RWPE1 (cell line): ENCODE measurements around the gene SLC37A2.
"Not testable (repeated sequence)": the region's sequence is repeated elsewhere in the genome, so short reads cannot be mapped to it uniquely, and the experiment has no call there.

Source experiments
- CTCF ChIA-PET: fragments of 350-600 bp; sonication (Branson Sonifier 250); formaldehyde crosslinking; extraction: SDS; loops from one replicate; lab custom pipeline; 2021; lab: Yijun Ruan, JAX
- POLR2A ChIA-PET: fragments of 400-600 bp; formaldehyde crosslinking; extraction: SDS; loops from one replicate; lab custom pipeline; 2020; ENCODE audit warnings: antibody characterized with exemption; ENCODE audit not compliant: low non-redundant PET; lab: Yijun Ruan, JAX
- DNase-seq: peaks from one replicate; pipeline ENCODE4 v3.0.0; 2012; ENCODE audit warnings: low spot score
- H3K27ac ChIP-seq: fragments of 450-650 bp; 2 replicates; pipeline ENCODE4 v1.5.1; 2017
- CTCF ChIP-seq: fragments of 450-650 bp; conservative IDR thresholded peaks from 2 replicates; pipeline ENCODE4 v1.5.1; 2017; ENCODE audit warnings: low read depth, mild to moderate bottlenecking

Gene SLC37A2

GRCh38 chr11:125062931-125063428, at the start of gene SLC37A2:
TSS of gene SLC37A2 (plus strand) at chr11:125063305. CDS start at chr11:125063368, 63 bp downstream.
- POLR2A ChIA-PET = interaction anchor here (0.5 to 1.1 kb wide), 3 partner anchors 15 to 83 kb away, joined by 3 to 4 read pairs (median 3); no protein-coding TSS in a partner anchor
- CTCF ChIA-PET = interaction anchor here (0.6 to 1.6 kb wide), 5 partner anchors 11 to 286 kb away, joined by 3 to 7 read pairs (median 4); no protein-coding TSS in a partner anchor
- peak; percentile 28; the same call in 1 of the 2 replicates for TF ChIP-seq CTCF
- peak within 1 kb of the TSS; percentile 74 for H3K27ac ChIP-seq
- peak; percentile 61 for DNase-seq

GRCh38 chr11:125016413-125016812, 46.7 kb upstream of the SLC37A2 start:
- H3K27ac ChIP-seq = no peak overlapping the region
- ChIA-PET CTCF (interaction anchor here (0.6 kb wide), 1 partner anchor 154 kb away, joined by 3 read pairs; no protein-coding TSS in a partner anchor), POLR2A (interaction anchor here (0.5 kb wide), 1 partner anchor 13 kb away, joined by 4 read pairs; no protein-coding TSS in a partner anchor)
- DNase-seq = no peak
- TF ChIP-seq CTCF = no peak

- no peak overlapping the region for H3K27ac ChIP-seq
- POLR2A ChIA-PET = no interaction called here
- TF ChIP-seq CTCF = no peak
- DNase-seq = no peak
- CTCF ChIA-PET = interaction anchor here (0.7 kb wide), 1 partner anchor 130 kb away, joined by 3 read pairs; no protein-coding TSS in a partner anchor
These were observed 42.8 kb upstream of the SLC37A2 start for GRCh38 chr11:125020342-125020741.

GRCh38 chr11:125022551-125022950, 40.6 kb upstream of the SLC37A2 start:
- ChIA-PET POLR2A (no interaction called here), CTCF (no interaction called here)
- no peak overlapping the region for H3K27ac ChIP-seq
- TF ChIP-seq CTCF = no peak
- DNase-seq = no peak

- no peak for DNase-seq
- no peak for TF ChIP-seq CTCF
- ChIA-PET POLR2A (no interaction called here), CTCF (interaction anchor here (0.6 kb wide), 1 partner anchor 82 kb away, joined by 3 read pairs; no protein-coding TSS in a partner anchor)
- H3K27ac ChIP-seq = no peak overlapping the region
These were observed 37.1 kb upstream of the SLC37A2 start for GRCh38 chr11:125025968-125026367.

- H3K27ac ChIP-seq, POLR2A ChIA-PET, DNase-seq: not testable (repeated sequence)
- CTCF ChIA-PET = interaction anchor here (0.6 kb wide), 1 partner anchor 86 kb away, joined by 4 read pairs; no protein-coding TSS in a partner anchor
These were observed 33.7 kb upstream of the SLC37A2 start for GRCh38 chr11:125029431-125029830.

- ChIA-PET POLR2A (no interaction called here), CTCF (no interaction called here)
- no peak overlapping the region for H3K27ac ChIP-seq
- no peak for TF ChIP-seq CTCF
- DNase-seq = peak; percentile 9
These were observed 26.2 kb upstream of the SLC37A2 start for GRCh38 chr11:125036933-125037332.
